B cell (primary cell): ENCODE measurements around the gene MKRN3. TPM values are rescaled to one million over a fixed set of nuclear protein-coding genes. Genes with fewer than 3 reads are reported as not detected.
"Not testable (repeated sequence)": the region's sequence is repeated elsewhere in the genome, so short reads cannot be mapped to it uniquely, and the experiment has no call there.

Source experiments
- ATAC-seq: fragments of 200-7000 bp; cut with Tn5 transposase; one replicate; pipeline ENCODE4 v1.10.0; 2021; ENCODE audit warnings: low read depth, mild to moderate bottlenecking, moderate number of reproducible peaks, moderate library complexity
- CTCF ChIA-PET: fragments of 350-600 bp; sonication (Branson Sonifier 250); formaldehyde crosslinking; loops from one replicate; lab custom pipeline; 2021; ENCODE audit warnings: antibody characterized with exemption, inconsistent platforms; lab: Charles Lee
- POLR2A ChIA-PET: fragments of 350-600 bp; sonication (Branson Sonifier 250); formaldehyde crosslinking; loops from one replicate; lab custom pipeline; 2021; ENCODE audit warnings: antibody characterized with exemption; lab: Charles Lee
- DNase-seq: peaks from one replicate; pipeline ENCODE4 v3.0.0; 2013
- H2AFZ ChIP-seq: 2 replicates; pipeline ENCODE4 v1.6.1; 2012; ENCODE audit warnings: mild to moderate bottlenecking, low read depth, low read length; ENCODE audit not compliant: insufficient read depth, poor library complexity, severe bottlenecking
- H3K27ac ChIP-seq, 2 donors: 1 replicate in 1 of 2; 2 replicates in 1 of 2; pipeline ENCODE4 v1.5.1; 2012 to 2013; ENCODE audit warnings: low read length in 2 of 2, mild to moderate bottlenecking in 2 of 2, moderate library complexity in 1 of 2
- H3K27me3 ChIP-seq, 4 experiments: fragments of 200-600 bp in 1 of 4; sonication (generic) in 1 of 4; replicated peaks in 1 of 4; 1 replicate in 2 of 4; 2 replicates in 2 of 4; pipeline versions ENCODE4 v1.6.1 to v1.7.0; 2013 to 2016; ENCODE audit warnings: low read length in 3 of 4, mild to moderate bottlenecking in 2 of 4, mixed read lengths in 1 of 4, moderate library complexity in 1 of 4; ENCODE audit not compliant: insufficient read depth in 4 of 4, control insufficient read depth in 3 of 4; ENCODE audit errors: control extremely low read depth in 1 of 4
- H3K36me3 ChIP-seq, 2 experiments: replicated peaks in 1 of 2; 1 replicate in 1 of 2; 2 replicates in 1 of 2; pipeline versions ENCODE4 v1.6.1 to v1.7.1; 2013; ENCODE audit warnings: low read length in 1 of 2; ENCODE audit not compliant: insufficient read depth in 2 of 2, control insufficient read depth in 1 of 2; ENCODE audit errors: control extremely low read depth in 1 of 2, extremely low read depth in 1 of 2
- H3K4me1 ChIP-seq, 2 donors: fragments of 200-600 bp in 1 of 2; sonication (generic) in 1 of 2; 1 replicate in 1 of 2; 2 replicates in 1 of 2; pipeline versions ENCODE4 v1.5.1 to v1.6.1; 2013 to 2017; ENCODE audit warnings: low read length in 2 of 2; ENCODE audit not compliant: control insufficient read depth in 2 of 2, insufficient read depth in 2 of 2
- H3K4me2 ChIP-seq: replicated peaks from 2 replicates; pipeline ENCODE3; 2012; ENCODE audit warnings: mild to moderate bottlenecking, low read depth, low read length; ENCODE audit not compliant: poor library complexity, severe bottlenecking
- H3K4me3 ChIP-seq, 5 experiments: fragments of 200-600 bp in 1 of 5; sonication (generic) in 1 of 5; 1 replicate in 3 of 5; 2 replicates in 2 of 5; pipeline versions ENCODE4 v1.5.1 to v1.7.0; 2011 to 2016; ENCODE audit warnings: low read length in 4 of 5, mild to moderate bottlenecking in 4 of 5, low read depth in 2 of 5, control low read depth in 1 of 5, moderate library complexity in 1 of 5; ENCODE audit not compliant: insufficient read depth in 1 of 5; ENCODE audit errors: control extremely low read depth in 1 of 5, extremely low read depth in 1 of 5
- H3K79me2 ChIP-seq: fragments of 200-600 bp; sonication (generic); one replicate; pipeline ENCODE4 v1.6.0; 2016; ENCODE audit warnings: low read length; ENCODE audit not compliant: control insufficient read depth, insufficient read depth
- H3K9ac ChIP-seq: fragments of 200-600 bp; sonication (generic); 2 replicates; pipeline ENCODE4 v1.6.1; 2017; ENCODE audit warnings: mild to moderate bottlenecking, low read length, moderate library complexity
- H3K9me3 ChIP-seq, 3 donors: one replicate each; pipeline versions ENCODE4 v1.6.1 to v1.7.1; 2013; ENCODE audit warnings: low read length in 2 of 3; ENCODE audit not compliant: control insufficient read depth in 2 of 3, insufficient read depth in 1 of 3; ENCODE audit errors: control extremely low read depth in 1 of 3
- H4K20me1 ChIP-seq: 2 replicates; pipeline ENCODE4 v1.6.0; 2012; ENCODE audit warnings: mild to moderate bottlenecking, low read length; ENCODE audit not compliant: insufficient read depth, control insufficient read depth, poor library complexity, severe bottlenecking
- H3K27ac Mint-ChIP-seq: one replicate; pipeline ENCODE4 v1.8.0; 2021; ENCODE audit warnings: mixed read lengths
- H3K27me3 Mint-ChIP-seq: one replicate; pipeline ENCODE4 v1.8.0; 2021; ENCODE audit warnings: mixed read lengths
- H3K4me1 Mint-ChIP-seq: one replicate; pipeline ENCODE4 v1.8.0; 2021; ENCODE audit warnings: mixed read lengths
- H3K4me3 Mint-ChIP-seq: one replicate; pipeline ENCODE4 v1.8.0; 2021; ENCODE audit warnings: mixed read lengths
- H3K9me3 Mint-ChIP-seq: one replicate; pipeline ENCODE4 v1.8.0; 2022; ENCODE audit warnings: mixed read lengths; ENCODE audit not compliant: insufficient read depth
- CTCF ChIP-seq: fragments of 200-600 bp; IDR thresholded peaks from one replicate; pipeline ENCODE4 v1.8.0; 2022; ENCODE audit warnings: antibody characterized with exemption, mild to moderate bottlenecking
- EZH2 ChIP-seq: IDR thresholded peaks from 2 replicates; pipeline ENCODE4 v1.6.1; 2012; ENCODE audit warnings: borderline replicate concordance, low read depth, mild to moderate bottlenecking, moderate library complexity, low read length; ENCODE audit not compliant: insufficient read depth, poor library complexity, severe bottlenecking
- WGBS: methylation state at CpG from one replicate; pipeline ENCODE4 v1.1.5; 2013; ENCODE audit warnings: missing lambda C conversion rate; ENCODE audit not compliant: insufficient coverage; 5-methylcytosine and 5-hydroxymethylcytosine counted together
- intact Hi-C: fragments of 100-400 bp; cut with micrococcal nuclease; formaldehyde crosslinking; loops from one replicate; pipeline ENCODE4 v1.10.0; 2022
- polyA plus RNA-seq: library from polyadenylated mRNA; depleted of rRNA; stranded (reverse); fragments of >200 nt; gene quantifications from 2 replicates; pipeline ENCODE4 v1.2.3, GENCODE V29; 2012
- total RNA-seq, 2 donors: library from RNA; stranded (reverse); fragments of 120-200 nt in 1 of 2; gene quantifications; 1 replicate in 1 of 2; 2 replicates in 1 of 2; pipeline versions ENCODE4 v1.2.3 to v1.2.4, GENCODE V29; 2013 to 2022

The MKRN3 gene
- total and polyA plus RNA-seq, 2 donors (not counting 1 experiment from before 2014, with no cell fraction given): 0.61 to 0.76 TPM

GRCh38 chr15:23596736-23597135, 31.3 kb downstream of the MKRN3 start:
- H3K4me2 ChIP-seq: no peak overlapping the region
- no peak overlapping the region for H3K27ac Mint-ChIP-seq
- H3K79me2 ChIP-seq: no peaks in the 10 kb centered on the region
- ChIA-PET POLR2A (no interaction called here), CTCF (no interaction called here)
- H2AFZ ChIP-seq: no peak overlapping the region
- intact Hi-C loops: no loop called here
- no peak overlapping the region for H3K4me3 Mint-ChIP-seq
- no peaks in the 10 kb centered on the region for H3K36me3 ChIP-seq
- H3K27me3 ChIP-seq: no peaks in the 10 kb centered on the region
- no peaks in the 10 kb centered on the region for H3K9me3 ChIP-seq
- no peaks in the 10 kb centered on the region for H3K4me1 Mint-ChIP-seq
- H4K20me1 ChIP-seq: no peaks in the 10 kb centered on the region
- 86% methylated on average over 3 of the region's 5 CpGs for WGBS
- DNase-seq: no peak
- no peak overlapping the region for H3K9ac ChIP-seq
- no peaks in the 10 kb centered on the region for H3K27me3 Mint-ChIP-seq
- no peaks in the 10 kb centered on the region for H3K9me3 Mint-ChIP-seq
- H3K4me1 ChIP-seq: no peaks in the 10 kb centered on the region
- no peak for ATAC-seq
- no peak overlapping the region for H3K27ac ChIP-seq
- TF ChIP-seq EZH2 (no peak), CTCF (no peak)
- no peak overlapping the region for H3K4me3 ChIP-seq

- H3K27me3 Mint-ChIP-seq, POLR2A ChIA-PET, H3K4me3 Mint-ChIP-seq, H3K36me3 ChIP-seq, H3K4me1 Mint-ChIP-seq, H4K20me1 ChIP-seq, DNase-seq, intact Hi-C loops, H3K27me3 ChIP-seq, H3K27ac Mint-ChIP-seq, ATAC-seq, H3K79me2 ChIP-seq, H3K4me3 ChIP-seq, H3K9ac ChIP-seq, H3K27ac ChIP-seq, H3K9me3 ChIP-seq, H3K9me3 Mint-ChIP-seq, H3K4me2 ChIP-seq, H3K4me1 ChIP-seq, CTCF ChIA-PET, H2AFZ ChIP-seq: not testable (repeated sequence)
- 86% methylated on average over 12 of the region's 14 CpGs for WGBS
Observed at GRCh38 chr15:23597278-23597677, 31.8 kb downstream of the MKRN3 start.
